ENCODE results near the gene COG2. TPM values are rescaled to one million over a fixed set of nuclear protein-coding genes. Genes with fewer than 3 reads are reported as not detected.

Gene COG2
- total and polyA plus RNA-seq, 2 of the 8 experiments (the other 6 are each of a cell fraction or from before 2014, with no cell fraction given), result 10.3 to 36.7 TPM

- no peak for TF ChIP-seq GTF2F1 (IDR thresholded peaks at IDR 0.05; ENCODE audit: borderline replicate concordance, low read depth, low read length)
These were observed 97.4 kb downstream of the COG2 start (continued) for GRCh38 chr1:230739564-230740290.

Other genes starting within 250 kb of the COG2 start
- gene PGBD5, start 216.1 kb upstream of the COG2 start, total RNA-seq (2021; fragmentation: NEBNext Ultra II Directional; extraction: Animal tissue kit (Norgen Biotek cat#: 25700)), result 18.4 and 21.2 TPM in 2 replicates
- gene PGBD5, start 216.1 kb upstream of the COG2 start, polyA plus RNA-seq (2011; rRNA removed), result 16.3 and 17.2 TPM in 2 replicates
- gene AGT, start 71.6 kb downstream of the COG2 start, total RNA-seq (2021; fragmentation: NEBNext Ultra II Directional; extraction: Animal tissue kit (Norgen Biotek cat#: 25700)), result not detected in 2 replicates
- gene AGT, start 71.6 kb downstream of the COG2 start, polyA plus RNA-seq (2011; rRNA removed), result 0.20 and 0.27 TPM in 2 replicates
- gene CAPN9, start 104.9 kb downstream of the COG2 start, total RNA-seq (2021; fragmentation: NEBNext Ultra II Directional; extraction: Animal tissue kit (Norgen Biotek cat#: 25700)), result 0.22 and 0.44 TPM in 2 replicates
- 0.46 and 0.76 TPM in 2 replicates for gene CAPN9, start 104.9 kb downstream of the COG2 start, polyA plus RNA-seq (2011; rRNA removed)
- 45.0 and 45.3 TPM in 2 replicates for gene C1orf198, start 226.0 kb downstream of the COG2 start, total RNA-seq (2021; fragmentation: NEBNext Ultra II Directional; extraction: Animal tissue kit (Norgen Biotek cat#: 25700))
- 29.4 and 30.6 TPM in 2 replicates for gene C1orf198, start 226.0 kb downstream of the COG2 start, polyA plus RNA-seq (2011; rRNA removed)

All from H1 (cell line).